ENCODE measurements around the gene PDE1A. TPM values are rescaled to one million over a fixed set of nuclear protein-coding genes. Genes with fewer than 3 reads are reported as not detected.

The PDE1A gene
- total and polyA plus RNA-seq, 8 donors = 0.58 to 33.6 (median 12.9) TPM; not detected in 1

GRCh38 chr2:182355815-182356214 is 71.0 kb downstream of the PDE1A start:
- no peaks in the 10 kb centered on the region for H3K36me3 ChIP-seq
- no peak overlapping the region for H3K4me3 ChIP-seq
- H3K27me3 ChIP-seq = no peaks in the 10 kb centered on the region
- DNase-seq = no peak
- intact Hi-C loops (cut with DNase I; ENCODE audit: low total_unique reads) = no loop called here
- H3K4me1 ChIP-seq = peaks cover 0 to 4% (median 0%) of the 10 kb centered on the region in 4 donors
- 52 to 68% (median 57%) methylated on average over 1 of the region's 1 CpG for WGBS, 5 donors
- no peak overlapping the region for H3K27ac ChIP-seq
- TF ChIP-seq CTCF (IDR thresholded peaks at IDR 0.05) = no peak
- TF ChIP-seq POLR2A (IDR thresholded peaks at IDR 0.05) = no peak
- no peak for TF ChIP-seq EP300 (IDR thresholded peaks at IDR 0.05)
- no peak for TF ChIP-seq POLR2AphosphoS5 (IDR thresholded peaks at IDR 0.05)
- no peaks in the 10 kb centered on the region for H3K9me3 ChIP-seq

- WGBS, 5 donors = 85 to 96% (median 91%) methylated on average over 4 of the region's 4 CpGs
- intact Hi-C loops (cut with DNase I; ENCODE audit: low total_unique reads) = no loop called here
- H3K9me3 ChIP-seq = no peaks in the 10 kb centered on the region
- no peak overlapping the region for H3K4me3 ChIP-seq
- H3K27me3 ChIP-seq = no peaks in the 10 kb centered on the region
- no peak overlapping the region for H3K27ac ChIP-seq
- TF ChIP-seq POLR2AphosphoS5 (IDR thresholded peaks at IDR 0.05) = no peak
- TF ChIP-seq POLR2A (IDR thresholded peaks at IDR 0.05) = no peak
- TF ChIP-seq CTCF (IDR thresholded peaks at IDR 0.05) = no peak
- TF ChIP-seq EP300 (IDR thresholded peaks at IDR 0.05) = no peak
- no peaks in the 10 kb centered on the region for H3K36me3 ChIP-seq
- no peaks in the 10 kb centered on the region for H3K4me1 ChIP-seq
- DNase-seq = no peak
Measured at GRCh38 chr2:182351427-182351826, 75.4 kb downstream of the PDE1A start.

- no peak overlapping the region for H3K27ac ChIP-seq
- intact Hi-C loops (cut with DNase I; ENCODE audit: low total_unique reads) = no loop called here
- 56 to 63% (median 61%) methylated on average over 2 of the region's 2 CpGs for WGBS, 5 donors
- peak in 1 of 2 donors; percentile 14 for DNase-seq
- no peaks in the 10 kb centered on the region for H3K4me1 ChIP-seq
- TF ChIP-seq POLR2AphosphoS5 (IDR thresholded peaks at IDR 0.05) = no peak
- no peak for TF ChIP-seq POLR2A (IDR thresholded peaks at IDR 0.05)
- no peak for TF ChIP-seq EP300 (IDR thresholded peaks at IDR 0.05)
- TF ChIP-seq CTCF (IDR thresholded peaks at IDR 0.05) = no peak
- no peaks in the 10 kb centered on the region for H3K27me3 ChIP-seq
- H3K36me3 ChIP-seq = no peaks in the 10 kb centered on the region
- H3K4me3 ChIP-seq = no peak overlapping the region
- H3K9me3 ChIP-seq = no peaks in the 10 kb centered on the region
Measured at GRCh38 chr2:182349268-182349667, 77.6 kb downstream of the PDE1A start.

GRCh38 chr2:182345384-182345783 is 81.5 kb downstream of the PDE1A start:
- no peak overlapping the region for H3K4me3 ChIP-seq
- no peaks in the 10 kb centered on the region for H3K9me3 ChIP-seq
- 77 to 88% (median 85%) methylated on average over 3 of the region's 3 CpGs for WGBS, 5 donors
- no peak for TF ChIP-seq EP300 (IDR thresholded peaks at IDR 0.05)
- TF ChIP-seq POLR2AphosphoS5 (IDR thresholded peaks at IDR 0.05) = no peak
- no peak for TF ChIP-seq CTCF (IDR thresholded peaks at IDR 0.05)
- TF ChIP-seq POLR2A (IDR thresholded peaks at IDR 0.05) = no peak
- no peaks in the 10 kb centered on the region for H3K36me3 ChIP-seq
- no peaks in the 10 kb centered on the region for H3K4me1 ChIP-seq
- DNase-seq = no peak
- H3K27me3 ChIP-seq = no peaks in the 10 kb centered on the region
- intact Hi-C loops (cut with DNase I; ENCODE audit: low total_unique reads) = no loop called here
- H3K27ac ChIP-seq = no peak overlapping the region

Data from stomach (tissue), 9 donors.